GM23338 (cell line): ENCODE measurements around the gene C15orf40. TPM values are rescaled to one million over a fixed set of nuclear protein-coding genes. Genes with fewer than 3 reads are reported as not detected.

ENCODE experiments used
- CREB1 ChIP-seq: fragments of 250-450 bp; sonication (Bioruptor Pico); IDR thresholded peaks from 2 replicates; pipeline ENCODE4 v1.5.0; 2020; ENCODE audit warnings: low read depth, mild to moderate bottlenecking, moderate library complexity
- EZH2 ChIP-seq: fragments of 200-600 bp; sonication (generic); IDR thresholded peaks from one replicate; pipeline ENCODE4 v1.8.0; 2017; ENCODE audit warnings: antibody characterized with exemption, mild to moderate bottlenecking, low read depth; ENCODE audit not compliant: unreplicated experiment
- EZH2phosphoT487 ChIP-seq: fragments of 200-600 bp; sonication (generic); IDR thresholded peaks from one replicate; pipeline ENCODE4 v1.8.1; 2018; ENCODE audit warnings: antibody characterized with exemption; ENCODE audit not compliant: unreplicated experiment
- JUNB ChIP-seq: IDR thresholded peaks from one replicate; pipeline ENCODE4 v1.6.1; 2016; ENCODE audit warnings: antibody characterized with exemption; ENCODE audit not compliant: unreplicated experiment
- NANOG ChIP-seq: IDR thresholded peaks from 2 replicates; pipeline ENCODE4 v1.6.1; 2016; ENCODE audit warnings: antibody characterized with exemption, borderline replicate concordance
- POLR2AphosphoS5 ChIP-seq: IDR thresholded peaks from 2 replicates; pipeline ENCODE4 v1.6.1; 2016; ENCODE audit warnings: antibody characterized with exemption, low read depth
- ZNF114 ChIP-seq: fragments of 250-450 bp; sonication (Bioruptor Pico); IDR thresholded peaks from 2 replicates; pipeline ENCODE4 v1.5.0; 2020; ENCODE audit warnings: mild to moderate bottlenecking, moderate library complexity
- polyA plus RNA-seq: library from polyadenylated mRNA; unstranded; fragments of >200 nt; fragmentation: Nextera tagmentation; extraction: Ambion mirVana; gene quantifications from 2 replicates; pipeline ENCODE4 v1.2.1, GENCODE V29; 2016
- total RNA-seq: library from RNA; depleted of rRNA; stranded (reverse); fragments of >200 nt; shearing (Covaris generic); gene quantifications from 2 replicates; pipeline ENCODE4 v1.2.3, GENCODE V29; 2014
- TF ChIP-seq, protein P1 (sequence below): fragments of 250-450 bp; sonication (Bioruptor Pico); IDR thresholded peaks from 2 replicates; pipeline ENCODE4 v1.5.0; 2020; ENCODE audit warnings: mild to moderate bottlenecking, moderate library complexity
- TF ChIP-seq, protein P2 (sequence below): IDR thresholded peaks from 2 replicates; pipeline ENCODE4 v1.6.1; 2016; ENCODE audit warnings: antibody characterized with exemption
- TF ChIP-seq, protein P3 (sequence below): IDR thresholded peaks from one replicate; pipeline ENCODE4 v1.6.1; 2018; ENCODE audit warnings: antibody characterized with exemption; ENCODE audit not compliant: unreplicated experiment

The C15orf40 gene
- total and polyA plus RNA-seq, 2 experiments from 2014 or later = 7.3 to 26.3 TPM

DNA sequence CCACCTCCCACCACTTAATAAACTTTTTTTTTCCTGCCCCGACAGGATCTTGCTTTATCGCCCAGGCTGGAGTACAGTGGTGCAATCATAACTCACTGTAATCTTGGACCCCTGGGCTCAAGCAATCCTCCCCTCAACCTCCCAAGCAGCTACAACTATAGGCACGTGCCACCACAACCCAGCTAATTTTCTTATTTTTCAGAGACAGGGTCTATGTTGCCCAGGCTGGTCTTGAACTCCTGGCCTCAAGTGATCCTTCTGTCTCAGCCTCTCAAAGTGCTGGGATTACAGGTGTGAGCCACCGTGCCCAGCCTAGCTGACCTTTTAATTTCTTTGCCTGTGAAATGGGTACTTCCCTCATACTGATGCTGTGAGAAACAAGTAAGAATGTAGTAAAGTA lies 3.9 kb upstream of the C15orf40 start (continued):
- TF ChIP-seq, protein P1, sequence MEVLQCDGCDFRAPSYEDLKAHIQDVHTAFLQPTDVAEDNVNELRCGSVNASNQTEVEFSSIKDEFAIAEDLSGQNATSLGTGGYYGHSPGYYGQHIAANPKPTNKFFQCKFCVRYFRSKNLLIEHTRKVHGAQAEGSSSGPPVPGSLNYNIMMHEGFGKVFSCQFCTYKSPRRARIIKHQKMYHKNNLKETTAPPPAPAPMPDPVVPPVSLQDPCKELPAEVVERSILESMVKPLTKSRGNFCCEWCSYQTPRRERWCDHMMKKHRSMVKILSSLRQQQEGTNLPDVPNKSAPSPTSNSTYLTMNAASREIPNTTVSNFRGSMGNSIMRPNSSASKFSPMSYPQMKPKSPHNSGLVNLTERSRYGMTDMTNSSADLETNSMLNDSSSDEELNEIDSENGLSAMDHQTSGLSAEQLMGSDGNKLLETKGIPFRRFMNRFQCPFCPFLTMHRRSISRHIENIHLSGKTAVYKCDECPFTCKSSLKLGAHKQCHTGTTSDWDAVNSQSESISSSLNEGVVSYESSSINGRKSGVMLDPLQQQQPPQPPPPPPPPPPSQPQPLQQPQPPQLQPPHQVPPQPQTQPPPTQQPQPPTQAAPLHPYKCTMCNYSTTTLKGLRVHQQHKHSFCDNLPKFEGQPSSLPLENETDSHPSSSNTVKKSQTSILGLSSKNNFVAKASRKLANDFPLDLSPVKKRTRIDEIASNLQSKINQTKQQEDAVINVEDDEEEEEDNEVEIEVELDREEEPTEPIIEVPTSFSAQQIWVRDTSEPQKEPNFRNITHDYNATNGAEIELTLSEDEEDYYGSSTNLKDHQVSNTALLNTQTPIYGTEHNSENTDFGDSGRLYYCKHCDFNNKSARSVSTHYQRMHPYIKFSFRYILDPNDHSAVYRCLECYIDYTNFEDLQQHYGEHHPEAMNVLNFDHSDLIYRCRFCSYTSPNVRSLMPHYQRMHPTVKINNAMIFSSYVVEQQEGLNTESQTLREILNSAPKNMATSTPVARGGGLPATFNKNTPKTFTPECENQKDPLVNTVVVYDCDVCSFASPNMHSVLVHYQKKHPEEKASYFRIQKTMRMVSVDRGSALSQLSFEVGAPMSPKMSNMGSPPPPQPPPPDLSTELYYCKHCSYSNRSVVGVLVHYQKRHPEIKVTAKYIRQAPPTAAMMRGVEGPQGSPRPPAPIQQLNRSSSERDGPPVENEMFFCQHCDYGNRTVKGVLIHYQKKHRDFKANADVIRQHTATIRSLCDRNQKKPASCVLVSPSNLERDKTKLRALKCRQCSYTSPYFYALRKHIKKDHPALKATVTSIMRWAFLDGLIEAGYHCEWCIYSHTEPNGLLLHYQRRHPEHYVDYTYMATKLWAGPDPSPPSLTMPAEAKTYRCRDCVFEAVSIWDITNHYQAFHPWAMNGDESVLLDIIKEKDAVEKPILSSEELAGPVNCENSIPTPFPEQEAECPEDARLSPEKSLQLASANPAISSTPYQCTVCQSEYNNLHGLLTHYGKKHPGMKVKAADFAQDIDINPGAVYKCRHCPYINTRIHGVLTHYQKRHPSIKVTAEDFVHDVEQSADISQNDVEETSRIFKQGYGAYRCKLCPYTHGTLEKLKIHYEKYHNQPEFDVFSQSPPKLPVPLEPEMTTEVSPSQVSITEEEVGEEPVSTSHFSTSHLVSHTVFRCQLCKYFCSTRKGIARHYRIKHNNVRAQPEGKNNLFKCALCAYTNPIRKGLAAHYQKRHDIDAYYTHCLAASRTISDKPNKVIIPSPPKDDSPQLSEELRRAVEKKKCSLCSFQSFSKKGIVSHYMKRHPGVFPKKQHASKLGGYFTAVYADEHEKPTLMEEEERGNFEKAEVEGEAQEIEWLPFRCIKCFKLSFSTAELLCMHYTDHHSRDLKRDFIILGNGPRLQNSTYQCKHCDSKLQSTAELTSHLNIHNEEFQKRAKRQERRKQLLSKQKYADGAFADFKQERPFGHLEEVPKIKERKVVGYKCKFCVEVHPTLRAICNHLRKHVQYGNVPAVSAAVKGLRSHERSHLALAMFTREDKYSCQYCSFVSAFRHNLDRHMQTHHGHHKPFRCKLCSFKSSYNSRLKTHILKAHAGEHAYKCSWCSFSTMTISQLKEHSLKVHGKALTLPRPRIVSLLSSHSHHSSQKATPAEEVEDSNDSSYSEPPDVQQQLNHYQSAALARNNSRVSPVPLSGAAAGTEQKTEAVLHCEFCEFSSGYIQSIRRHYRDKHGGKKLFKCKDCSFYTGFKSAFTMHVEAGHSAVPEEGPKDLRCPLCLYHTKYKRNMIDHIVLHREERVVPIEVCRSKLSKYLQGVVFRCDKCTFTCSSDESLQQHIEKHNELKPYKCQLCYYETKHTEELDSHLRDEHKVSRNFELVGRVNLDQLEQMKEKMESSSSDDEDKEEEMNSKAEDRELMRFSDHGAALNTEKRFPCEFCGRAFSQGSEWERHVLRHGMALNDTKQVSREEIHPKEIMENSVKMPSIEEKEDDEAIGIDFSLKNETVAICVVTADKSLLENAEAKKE (CRISPR knock-in tag) = no peak
- TF ChIP-seq, protein P2, sequence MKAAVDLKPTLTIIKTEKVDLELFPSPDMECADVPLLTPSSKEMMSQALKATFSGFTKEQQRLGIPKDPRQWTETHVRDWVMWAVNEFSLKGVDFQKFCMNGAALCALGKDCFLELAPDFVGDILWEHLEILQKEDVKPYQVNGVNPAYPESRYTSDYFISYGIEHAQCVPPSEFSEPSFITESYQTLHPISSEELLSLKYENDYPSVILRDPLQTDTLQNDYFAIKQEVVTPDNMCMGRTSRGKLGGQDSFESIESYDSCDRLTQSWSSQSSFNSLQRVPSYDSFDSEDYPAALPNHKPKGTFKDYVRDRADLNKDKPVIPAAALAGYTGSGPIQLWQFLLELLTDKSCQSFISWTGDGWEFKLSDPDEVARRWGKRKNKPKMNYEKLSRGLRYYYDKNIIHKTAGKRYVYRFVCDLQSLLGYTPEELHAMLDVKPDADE = no peak
- no peak for TF ChIP-seq ZNF114
- no peak for TF ChIP-seq EZH2
- TF ChIP-seq JUNB = no peak
- TF ChIP-seq EZH2phosphoT487 = no peak
- no peak for TF ChIP-seq NANOG
- TF ChIP-seq CREB1 (CRISPR knock-in tag) = no peak
- no peak for TF ChIP-seq POLR2AphosphoS5
- TF ChIP-seq, protein P3, sequence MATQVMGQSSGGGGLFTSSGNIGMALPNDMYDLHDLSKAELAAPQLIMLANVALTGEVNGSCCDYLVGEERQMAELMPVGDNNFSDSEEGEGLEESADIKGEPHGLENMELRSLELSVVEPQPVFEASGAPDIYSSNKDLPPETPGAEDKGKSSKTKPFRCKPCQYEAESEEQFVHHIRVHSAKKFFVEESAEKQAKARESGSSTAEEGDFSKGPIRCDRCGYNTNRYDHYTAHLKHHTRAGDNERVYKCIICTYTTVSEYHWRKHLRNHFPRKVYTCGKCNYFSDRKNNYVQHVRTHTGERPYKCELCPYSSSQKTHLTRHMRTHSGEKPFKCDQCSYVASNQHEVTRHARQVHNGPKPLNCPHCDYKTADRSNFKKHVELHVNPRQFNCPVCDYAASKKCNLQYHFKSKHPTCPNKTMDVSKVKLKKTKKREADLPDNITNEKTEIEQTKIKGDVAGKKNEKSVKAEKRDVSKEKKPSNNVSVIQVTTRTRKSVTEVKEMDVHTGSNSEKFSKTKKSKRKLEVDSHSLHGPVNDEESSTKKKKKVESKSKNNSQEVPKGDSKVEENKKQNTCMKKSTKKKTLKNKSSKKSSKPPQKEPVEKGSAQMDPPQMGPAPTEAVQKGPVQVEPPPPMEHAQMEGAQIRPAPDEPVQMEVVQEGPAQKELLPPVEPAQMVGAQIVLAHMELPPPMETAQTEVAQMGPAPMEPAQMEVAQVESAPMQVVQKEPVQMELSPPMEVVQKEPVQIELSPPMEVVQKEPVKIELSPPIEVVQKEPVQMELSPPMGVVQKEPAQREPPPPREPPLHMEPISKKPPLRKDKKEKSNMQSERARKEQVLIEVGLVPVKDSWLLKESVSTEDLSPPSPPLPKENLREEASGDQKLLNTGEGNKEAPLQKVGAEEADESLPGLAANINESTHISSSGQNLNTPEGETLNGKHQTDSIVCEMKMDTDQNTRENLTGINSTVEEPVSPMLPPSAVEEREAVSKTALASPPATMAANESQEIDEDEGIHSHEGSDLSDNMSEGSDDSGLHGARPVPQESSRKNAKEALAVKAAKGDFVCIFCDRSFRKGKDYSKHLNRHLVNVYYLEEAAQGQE = no peak
